PFSK-1 (cell line): Measurements from ENCODE around the gene RPTOR.

Experiments
- POLR2AphosphoS5 ChIP-seq: IDR thresholded peaks from 2 replicates; pipeline ENCODE4 v1.6.1; 2012; ENCODE audit warnings: low read depth, mild to moderate bottlenecking, control low read depth, low read length, moderate library complexity
- SIN3A ChIP-seq: IDR thresholded peaks from 2 replicates; pipeline ENCODE4 v1.6.1; 2012; ENCODE audit warnings: mild to moderate bottlenecking, low read length, moderate library complexity, borderline replicate concordance; ENCODE audit not compliant: insufficient read depth

DNA sequence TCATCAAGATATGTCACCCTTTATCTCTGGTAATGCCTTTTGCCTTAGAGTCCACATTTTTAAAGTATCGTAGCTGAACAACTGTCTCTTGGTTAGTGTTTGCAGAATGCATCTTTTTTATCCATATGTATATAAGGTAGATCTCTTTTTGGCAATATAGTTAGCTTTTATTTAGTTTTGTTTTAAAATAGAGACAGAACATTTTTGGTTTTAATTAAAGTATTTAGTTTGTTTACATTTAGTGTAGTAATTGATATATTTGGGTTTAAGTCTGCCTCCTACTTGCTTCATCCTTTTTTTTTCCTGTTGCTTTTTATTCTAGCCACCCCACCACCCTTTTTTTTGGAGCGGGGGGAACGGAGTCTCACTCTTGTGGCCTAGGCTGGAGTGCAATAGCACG lies 262.4 kb downstream of the RPTOR start:
- TF ChIP-seq SIN3A (no peak), POLR2AphosphoS5 (no peak)
